Suppressor macrophage treated with lipopolysaccharide for 4 hours (primary cell): ENCODE results near the gene UNK.
"Not testable (repeated sequence)": the region's sequence is repeated elsewhere in the genome, so short reads cannot be mapped to it uniquely, and the experiment has no call there.

Experiments used
- DNase-seq: peaks from one replicate; pipeline ENCODE4 v3.0.0-alpha.2; 2020

Gene UNK

GRCh38 chr17:75839942-75840798, 55.6 kb downstream of the UNK start:
- DNase-seq = no peak

GRCh38 chr17:75840799-75841164, 56.2 kb downstream of the UNK start:
- no peak for DNase-seq

GRCh38 chr17:75842411-75842810, 57.8 kb downstream of the UNK start:
- no peak for DNase-seq

- DNase-seq = no peak
These were observed 58.5 kb downstream of the UNK start for GRCh38 chr17:75842963-75843576.

- peak; percentile 84 for DNase-seq
These were observed 59.2 kb downstream of the UNK start, which contains the start of gene UNC13D for GRCh38 chr17:75843577-75844529. Gene UNC13D (minus strand): TSS chr17:75844404. CDS start chr17:75844337, 67 bp downstream.

- DNase-seq = no peak
These were observed 60.0 kb downstream of the UNK start for GRCh38 chr17:75844530-75845057.

GRCh38 chr17:75845058-75845711, 60.6 kb downstream of the UNK start:
- DNase-seq = peak; percentile 92

- no peak for DNase-seq
These were observed 61.5 kb downstream of the UNK start for GRCh38 chr17:75845933-75846691.

- DNase-seq = no peak
These were observed 62.3 kb downstream of the UNK start for GRCh38 chr17:75846692-75847613.

- DNase-seq = no peak
These were observed 63.3 kb downstream of the UNK start for GRCh38 chr17:75847614-75848522.

- DNase-seq = peak; percentile 70
These were observed 64.1 kb downstream of the UNK start for GRCh38 chr17:75848523-75849278.

GRCh38 chr17:75849279-75849646, 64.7 kb downstream of the UNK start:
- no peak for DNase-seq

- DNase-seq = no peak
These were observed 65.1 kb downstream of the UNK start for GRCh38 chr17:75849724-75850123.

- DNase-seq = no peak
These were observed 66.5 kb downstream of the UNK start for GRCh38 chr17:75850928-75851692.

GRCh38 chr17:75851693-75851991, 67.0 kb downstream of the UNK start:
- DNase-seq = not testable (repeated sequence)

- peak; percentile 33 for DNase-seq
These were observed 68.8 kb downstream of the UNK start for GRCh38 chr17:75853433-75853832.

GRCh38 chr17:75854101-75854748, 69.6 kb downstream of the UNK start:
- peak; percentile 74 for DNase-seq
